ENCODE results near the gene ZNF646. TPM values are rescaled to one million over a fixed set of nuclear protein-coding genes. Genes with fewer than 3 reads are reported as not detected.

The ZNF646 gene
- polyA plus RNA-seq, 1 donor from 2014 or later, result 8.5 TPM

- no peaks in the 10 kb centered on the region for H4K20me1 ChIP-seq (ENCODE audit: insufficient read depth)
- no peak overlapping the region for H3K9ac ChIP-seq (ENCODE audit: low read length)
- peaks cover 6% of the 10 kb centered on the region for H3K79me2 ChIP-seq (replicated peaks; ENCODE audit: insufficient read depth, low read length)
- H3K9me3 ChIP-seq (ENCODE audit: low read length), result no peaks in the 10 kb centered on the region
- H3K27ac ChIP-seq (ENCODE audit: low read length), result no peak overlapping the region
- no peak overlapping the region for H3K4me3 ChIP-seq (ENCODE audit: low read length)
- no peak overlapping the region for H2AFZ ChIP-seq (ENCODE audit: low read depth, low read length)
- H3K4me2 ChIP-seq (ENCODE audit: low read length), result no peak overlapping the region
- peaks cover 11% of the 10 kb centered on the region for H3K36me3 ChIP-seq (ENCODE audit: insufficient read depth, low read length)
- H3K27me3 ChIP-seq (ENCODE audit: insufficient read depth, low read depth, low read length), result no peaks in the 10 kb centered on the region
- TF ChIP-seq MXI1 (conservative IDR thresholded peaks at IDR 0.05; ENCODE audit: poor library complexity, severe bottlenecking), result no peak
- TF ChIP-seq CTCF (IDR thresholded peaks at IDR 0.05; ENCODE audit: poor library complexity, severe bottlenecking), result no peak
- TF ChIP-seq RAD21 (conservative IDR thresholded peaks at IDR 0.05), result no peak
- no peak for TF ChIP-seq POLR2AphosphoS5 (IDR thresholded peaks at IDR 0.05)
- no peak for TF ChIP-seq SMC3 (conservative IDR thresholded peaks at IDR 0.05; ENCODE audit: poor library complexity)
- TF ChIP-seq EP300 (conservative IDR thresholded peaks at IDR 0.05; ENCODE audit: poor library complexity, severe bottlenecking), result no peak
- no peak for TF ChIP-seq TAF1 (IDR thresholded peaks at IDR 0.05; ENCODE audit: low read depth)
- TF ChIP-seq REST (IDR thresholded peaks at IDR 0.05; ENCODE audit: borderline replicate concordance), result no peak
- no peak for TF ChIP-seq EZH2 (IDR thresholded peaks at IDR 0.05; ENCODE audit: borderline replicate concordance, insufficient read depth, low read length, poor library complexity, severe bottlenecking)
- no peaks in the 10 kb centered on the region for H3K9me2 ChIP-seq (ENCODE audit: insufficient read depth, low read length)
- H3F3A ChIP-seq (ENCODE audit: insufficient read depth, low read length, poor library complexity, severe bottlenecking), result no peaks in the 10 kb centered on the region
Observed at GRCh38 chr16:31081428-31082351, 7.5 kb downstream of the ZNF646 start.

DNA sequence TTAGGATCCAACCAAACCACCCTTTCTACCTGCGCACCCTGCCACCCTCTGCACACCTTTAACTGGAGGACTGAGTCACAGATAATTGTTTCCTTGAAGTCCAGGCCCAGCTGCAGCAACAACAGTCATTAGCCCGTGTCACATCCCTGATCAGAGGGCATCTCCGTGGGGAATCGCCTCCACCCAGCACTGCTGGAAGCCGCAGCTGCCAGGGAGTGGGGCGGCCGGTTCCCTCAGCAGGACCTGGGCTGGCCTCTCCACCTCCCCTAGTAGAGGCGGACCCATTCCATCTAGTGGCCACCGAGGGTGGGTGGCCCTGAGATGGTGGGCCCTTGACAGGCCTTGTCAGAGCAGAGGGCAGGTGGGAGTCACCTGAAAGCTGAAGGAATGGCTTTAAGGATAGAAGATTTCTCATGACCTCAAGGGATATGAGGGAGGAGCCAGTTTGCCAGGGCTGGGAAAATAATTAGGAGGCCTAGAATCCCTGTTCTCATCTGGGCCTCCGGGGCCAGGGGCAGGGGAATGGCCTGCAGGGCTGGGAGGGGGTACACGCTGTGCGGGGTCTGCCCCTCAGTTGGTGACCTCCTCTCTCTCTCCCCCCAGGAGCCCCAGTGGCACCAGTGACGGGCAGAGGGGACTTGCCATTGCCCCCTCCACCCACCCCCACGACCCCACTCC lies 8.3 kb downstream of the ZNF646 start:
- Histone ChIP-seq H3K36me3 (ENCODE audit: insufficient read depth, low read length) (peaks cover 11% of the 10 kb centered on the region), H3K9me3 (ENCODE audit: low read length) (no peaks in the 10 kb centered on the region), H3K27me3 (ENCODE audit: insufficient read depth, low read depth, low read length) (no peaks in the 10 kb centered on the region), H3F3A (ENCODE audit: insufficient read depth, low read length, poor library complexity, severe bottlenecking) (no peaks in the 10 kb centered on the region), H3K27ac (ENCODE audit: low read length) (no peak overlapping the region), H4K20me1 (ENCODE audit: insufficient read depth) (no peaks in the 10 kb centered on the region), H3K4me2 (ENCODE audit: low read length) (no peak overlapping the region), H3K4me3 (ENCODE audit: low read length) (no peak overlapping the region), H3K9ac (ENCODE audit: low read length) (no peak overlapping the region), H3K79me2 (replicated peaks; ENCODE audit: insufficient read depth, low read length) (peaks cover 6% of the 10 kb centered on the region), H3K9me2 (ENCODE audit: insufficient read depth, low read length) (no peaks in the 10 kb centered on the region), H2AFZ (ENCODE audit: low read depth, low read length) (no peak overlapping the region)
- TF ChIP-seq SMC3 (conservative IDR thresholded peaks at IDR 0.05; ENCODE audit: poor library complexity) (no peak), POLR2AphosphoS5 (IDR thresholded peaks at IDR 0.05) (no peak), EZH2 (IDR thresholded peaks at IDR 0.05; ENCODE audit: borderline replicate concordance, insufficient read depth, low read length, poor library complexity, severe bottlenecking) (no peak), TAF1 (IDR thresholded peaks at IDR 0.05; ENCODE audit: low read depth) (no peak), CTCF (IDR thresholded peaks at IDR 0.05; ENCODE audit: poor library complexity, severe bottlenecking) (no peak), MXI1 (conservative IDR thresholded peaks at IDR 0.05; ENCODE audit: poor library complexity, severe bottlenecking) (no peak), REST (IDR thresholded peaks at IDR 0.05; ENCODE audit: borderline replicate concordance) (no peak), EP300 (conservative IDR thresholded peaks at IDR 0.05; ENCODE audit: poor library complexity, severe bottlenecking) (no peak), RAD21 (conservative IDR thresholded peaks at IDR 0.05) (no peak)
